HEK293 (cell line): ENCODE data around the gene RMP24.

Source experiments
- HOXA7 ChIP-seq: sonication (generic); formaldehyde crosslinking; IDR thresholded peaks from 2 replicates; pipeline ENCODE4 v1.8.1; 2022; ENCODE audit warnings: missing genetic modification reagents, borderline replicate concordance
- SETDB1 ChIP-seq: IDR thresholded peaks from one replicate; pipeline ENCODE4 v1.6.1; 2017; ENCODE audit warnings: mild to moderate bottlenecking, low read length, moderate library complexity, mixed read lengths; ENCODE audit not compliant: insufficient read length
- ZFP3 ChIP-seq: fragments of 450-650 bp; formaldehyde crosslinking; IDR thresholded peaks from 2 replicates; pipeline ENCODE4 v1.5.1; 2016; ENCODE audit warnings: low read depth, missing biosample characterization, missing genetic modification characterization
- ZNF138 ChIP-seq: fragments of 450-650 bp; formaldehyde crosslinking; IDR thresholded peaks from 2 replicates; pipeline ENCODE4 v1.5.1; 2016; ENCODE audit warnings: missing biosample characterization, missing genetic modification characterization, borderline replicate concordance
- ZNF140 ChIP-seq: fragments of 450-650 bp; formaldehyde crosslinking; IDR thresholded peaks from 2 replicates; pipeline ENCODE4 v1.5.1; 2016; ENCODE audit warnings: missing biosample characterization, missing genetic modification characterization
- ZNF221 ChIP-seq: fragments of 450-650 bp; formaldehyde crosslinking; IDR thresholded peaks from 2 replicates; pipeline ENCODE4 v1.5.1; 2017; ENCODE audit warnings: missing biosample characterization, missing genetic modification characterization, borderline replicate concordance
- ZNF24 ChIP-seq: fragments of 450-650 bp; formaldehyde crosslinking; IDR thresholded peaks from 2 replicates; pipeline ENCODE4 v1.5.1; 2016; ENCODE audit warnings: missing biosample characterization, missing genetic modification characterization
- ZNF274 ChIP-seq, 2 experiments: fragments of 200-500 bp in 1 of 2; fragments of 450-650 bp in 1 of 2; sonication (Bioruptor generic) in 1 of 2; formaldehyde crosslinking in 1 of 2; IDR thresholded peaks; 2 replicates each; pipeline versions ENCODE4 v1.5.1 to v1.6.1; 2014 to 2016; ENCODE audit warnings: borderline replicate concordance in 1 of 2, inconsistent platforms in 1 of 2, low read length in 1 of 2, missing biosample characterization in 1 of 2, missing genetic modification characterization in 1 of 2
- ZNF785 ChIP-seq: fragments of 450-650 bp; formaldehyde crosslinking; IDR thresholded peaks from 2 replicates; pipeline ENCODE4 v1.5.1; 2016; ENCODE audit warnings: missing biosample characterization, missing genetic modification characterization
- TF ChIP-seq, protein P1 (sequence below): fragments of 450-650 bp; formaldehyde crosslinking; IDR thresholded peaks from 2 replicates; pipeline ENCODE4 v1.5.1; 2016; ENCODE audit warnings: missing biosample characterization, missing genetic modification characterization
- TF ChIP-seq, protein P2 (sequence below): fragments of 450-650 bp; formaldehyde crosslinking; IDR thresholded peaks from 2 replicates; pipeline ENCODE4 v1.5.1; 2016; ENCODE audit warnings: missing biosample characterization, missing genetic modification characterization
- TF ChIP-seq, protein P3 (sequence below): fragments of 450-650 bp; formaldehyde crosslinking; IDR thresholded peaks from 2 replicates; pipeline ENCODE4 v1.5.1; 2017; ENCODE audit warnings: missing biosample characterization, missing genetic modification characterization
- TF ChIP-seq, protein P4 (sequence below): fragments of 450-650 bp; formaldehyde crosslinking; IDR thresholded peaks from 2 replicates; pipeline ENCODE4 v1.5.1; 2016; ENCODE audit warnings: missing biosample characterization, missing genetic modification characterization, low read depth

DNA sequence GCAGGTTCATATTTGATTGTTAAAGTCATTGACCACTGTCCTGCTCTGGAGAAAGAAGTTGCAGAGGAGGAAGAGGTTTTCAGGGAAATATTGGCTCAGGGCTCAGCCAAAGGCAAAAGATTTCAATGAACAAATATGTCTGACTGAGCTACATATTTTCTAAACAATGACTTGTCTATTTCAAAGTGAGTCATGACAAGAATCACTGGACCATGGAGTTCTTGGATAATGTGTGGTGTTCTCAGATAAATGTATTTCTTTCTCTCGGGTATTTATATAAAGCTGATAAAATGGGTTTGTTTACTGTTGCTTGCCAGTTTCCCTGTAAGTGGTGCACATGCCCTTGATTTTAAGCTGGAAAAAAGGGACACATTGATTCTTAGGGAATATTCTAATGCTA is 34.3 kb upstream of the RMP24 start:
- TF ChIP-seq, protein P1, sequence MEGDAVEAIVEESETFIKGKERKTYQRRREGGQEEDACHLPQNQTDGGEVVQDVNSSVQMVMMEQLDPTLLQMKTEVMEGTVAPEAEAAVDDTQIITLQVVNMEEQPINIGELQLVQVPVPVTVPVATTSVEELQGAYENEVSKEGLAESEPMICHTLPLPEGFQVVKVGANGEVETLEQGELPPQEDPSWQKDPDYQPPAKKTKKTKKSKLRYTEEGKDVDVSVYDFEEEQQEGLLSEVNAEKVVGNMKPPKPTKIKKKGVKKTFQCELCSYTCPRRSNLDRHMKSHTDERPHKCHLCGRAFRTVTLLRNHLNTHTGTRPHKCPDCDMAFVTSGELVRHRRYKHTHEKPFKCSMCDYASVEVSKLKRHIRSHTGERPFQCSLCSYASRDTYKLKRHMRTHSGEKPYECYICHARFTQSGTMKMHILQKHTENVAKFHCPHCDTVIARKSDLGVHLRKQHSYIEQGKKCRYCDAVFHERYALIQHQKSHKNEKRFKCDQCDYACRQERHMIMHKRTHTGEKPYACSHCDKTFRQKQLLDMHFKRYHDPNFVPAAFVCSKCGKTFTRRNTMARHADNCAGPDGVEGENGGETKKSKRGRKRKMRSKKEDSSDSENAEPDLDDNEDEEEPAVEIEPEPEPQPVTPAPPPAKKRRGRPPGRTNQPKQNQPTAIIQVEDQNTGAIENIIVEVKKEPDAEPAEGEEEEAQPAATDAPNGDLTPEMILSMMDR (tag by site-specific recombination) = no peak
- TF ChIP-seq, protein P2, sequence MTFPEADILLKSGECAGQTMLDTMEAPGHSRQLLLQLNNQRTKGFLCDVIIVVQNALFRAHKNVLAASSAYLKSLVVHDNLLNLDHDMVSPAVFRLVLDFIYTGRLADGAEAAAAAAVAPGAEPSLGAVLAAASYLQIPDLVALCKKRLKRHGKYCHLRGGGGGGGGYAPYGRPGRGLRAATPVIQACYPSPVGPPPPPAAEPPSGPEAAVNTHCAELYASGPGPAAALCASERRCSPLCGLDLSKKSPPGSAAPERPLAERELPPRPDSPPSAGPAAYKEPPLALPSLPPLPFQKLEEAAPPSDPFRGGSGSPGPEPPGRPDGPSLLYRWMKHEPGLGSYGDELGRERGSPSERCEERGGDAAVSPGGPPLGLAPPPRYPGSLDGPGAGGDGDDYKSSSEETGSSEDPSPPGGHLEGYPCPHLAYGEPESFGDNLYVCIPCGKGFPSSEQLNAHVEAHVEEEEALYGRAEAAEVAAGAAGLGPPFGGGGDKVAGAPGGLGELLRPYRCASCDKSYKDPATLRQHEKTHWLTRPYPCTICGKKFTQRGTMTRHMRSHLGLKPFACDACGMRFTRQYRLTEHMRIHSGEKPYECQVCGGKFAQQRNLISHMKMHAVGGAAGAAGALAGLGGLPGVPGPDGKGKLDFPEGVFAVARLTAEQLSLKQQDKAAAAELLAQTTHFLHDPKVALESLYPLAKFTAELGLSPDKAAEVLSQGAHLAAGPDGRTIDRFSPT (tag by site-specific recombination) = no peak
- TF ChIP-seq HOXA7 (CRISPR knock-in tag) (no peak), ZNF274 (IDR thresholded peaks at IDR 0.05; ENCODE audit: low read length) (no peak), ZNF274 (tag by site-specific recombination; IDR thresholded peaks at IDR 0.05; ENCODE audit: borderline replicate concordance) (no peak), ZNF24 (no peak), SETDB1 (no peak), ZNF140 (no peak), ZNF138 (tag by site-specific recombination) (no peak), ZNF221 (tag by site-specific recombination) (no peak), ZFP3 (tag by site-specific recombination) (no peak), ZNF785 (tag by site-specific recombination) (no peak)
- TF ChIP-seq, protein P3, sequence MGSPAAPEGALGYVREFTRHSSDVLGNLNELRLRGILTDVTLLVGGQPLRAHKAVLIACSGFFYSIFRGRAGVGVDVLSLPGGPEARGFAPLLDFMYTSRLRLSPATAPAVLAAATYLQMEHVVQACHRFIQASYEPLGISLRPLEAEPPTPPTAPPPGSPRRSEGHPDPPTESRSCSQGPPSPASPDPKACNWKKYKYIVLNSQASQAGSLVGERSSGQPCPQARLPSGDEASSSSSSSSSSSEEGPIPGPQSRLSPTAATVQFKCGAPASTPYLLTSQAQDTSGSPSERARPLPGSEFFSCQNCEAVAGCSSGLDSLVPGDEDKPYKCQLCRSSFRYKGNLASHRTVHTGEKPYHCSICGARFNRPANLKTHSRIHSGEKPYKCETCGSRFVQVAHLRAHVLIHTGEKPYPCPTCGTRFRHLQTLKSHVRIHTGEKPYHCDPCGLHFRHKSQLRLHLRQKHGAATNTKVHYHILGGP = no peak
- TF ChIP-seq, protein P4, sequence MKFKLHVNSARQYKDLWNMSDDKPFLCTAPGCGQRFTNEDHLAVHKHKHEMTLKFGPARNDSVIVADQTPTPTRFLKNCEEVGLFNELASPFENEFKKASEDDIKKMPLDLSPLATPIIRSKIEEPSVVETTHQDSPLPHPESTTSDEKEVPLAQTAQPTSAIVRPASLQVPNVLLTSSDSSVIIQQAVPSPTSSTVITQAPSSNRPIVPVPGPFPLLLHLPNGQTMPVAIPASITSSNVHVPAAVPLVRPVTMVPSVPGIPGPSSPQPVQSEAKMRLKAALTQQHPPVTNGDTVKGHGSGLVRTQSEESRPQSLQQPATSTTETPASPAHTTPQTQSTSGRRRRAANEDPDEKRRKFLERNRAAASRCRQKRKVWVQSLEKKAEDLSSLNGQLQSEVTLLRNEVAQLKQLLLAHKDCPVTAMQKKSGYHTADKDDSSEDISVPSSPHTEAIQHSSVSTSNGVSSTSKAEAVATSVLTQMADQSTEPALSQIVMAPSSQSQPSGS (tag by site-specific recombination) = no peak
